RWPE2 (cell line): Measurements from ENCODE around the gene METTL26.
A peak's percentile ranks its signal among the peaks of the same experiment; 100 is the strongest.

ENCODE experiments used
- ATAC-seq: fragments of 200-7000 bp; cut with Tn5 transposase; 3 replicates; pipeline ENCODE4 v1.9.1; 2021; ENCODE audit warnings: low read depth
- DNase-seq: peaks from one replicate; pipeline ENCODE4 v3.0.0-alpha.2; 2020; ENCODE audit warnings: low spot score
- H3K27ac ChIP-seq: fragments of 450-650 bp; 2 replicates; pipeline ENCODE4 v1.5.1; 2017; ENCODE audit warnings: mild to moderate bottlenecking; ENCODE audit not compliant: poor library complexity, severe bottlenecking
- H3K27me3 ChIP-seq: fragments of 250-450 bp; sonication (Bioruptor Pico); 2 replicates; pipeline ENCODE4 v1.5.1; 2021; ENCODE audit warnings: mild to moderate bottlenecking, moderate library complexity; ENCODE audit not compliant: insufficient read depth, poor library complexity, severe bottlenecking
- H3K36me3 ChIP-seq: fragments of 250-450 bp; sonication (Bioruptor Pico); 2 replicates; pipeline ENCODE4 v1.5.1; 2020; ENCODE audit warnings: low read depth, mild to moderate bottlenecking, moderate library complexity
- H3K4me1 ChIP-seq: fragments of 250-450 bp; sonication (Bioruptor Pico); 2 replicates; pipeline ENCODE4 v1.5.1; 2021; ENCODE audit warnings: mild to moderate bottlenecking, moderate library complexity; ENCODE audit not compliant: insufficient read depth, poor library complexity, severe bottlenecking
- H3K4me3 ChIP-seq: fragments of 250-450 bp; sonication (Bioruptor Pico); 2 replicates; pipeline ENCODE4 v1.5.1; 2021; ENCODE audit warnings: mild to moderate bottlenecking, moderate library complexity; ENCODE audit not compliant: severe bottlenecking
- H3K9me3 ChIP-seq: fragments of 250-450 bp; sonication (Bioruptor Pico); 2 replicates; pipeline ENCODE4 v1.5.1; 2021; ENCODE audit warnings: mild to moderate bottlenecking, moderate library complexity; ENCODE audit not compliant: severe bottlenecking
- TF ChIP-seq, protein P1 (sequence below): fragments of 450-650 bp; IDR thresholded peaks from one replicate; pipeline ENCODE4 v1.5.1; 2017; ENCODE audit warnings: mild to moderate bottlenecking, moderate library complexity; ENCODE audit not compliant: poor library complexity, severe bottlenecking

METTL26 gene

GRCh38 chr16:634996-635395 is 1.1 kb downstream of the METTL26 start:
- Histone ChIP-seq H3K9me3 (no peaks in the 10 kb centered on the region), H3K4me3 (peak overlapping the region; percentile 82), H3K27ac (no peak overlapping the region), H3K36me3 (no peaks in the 10 kb centered on the region), H3K4me1 (peaks cover 4% of the 10 kb centered on the region), H3K27me3 (no peaks in the 10 kb centered on the region)
- TF ChIP-seq, protein P1, sequence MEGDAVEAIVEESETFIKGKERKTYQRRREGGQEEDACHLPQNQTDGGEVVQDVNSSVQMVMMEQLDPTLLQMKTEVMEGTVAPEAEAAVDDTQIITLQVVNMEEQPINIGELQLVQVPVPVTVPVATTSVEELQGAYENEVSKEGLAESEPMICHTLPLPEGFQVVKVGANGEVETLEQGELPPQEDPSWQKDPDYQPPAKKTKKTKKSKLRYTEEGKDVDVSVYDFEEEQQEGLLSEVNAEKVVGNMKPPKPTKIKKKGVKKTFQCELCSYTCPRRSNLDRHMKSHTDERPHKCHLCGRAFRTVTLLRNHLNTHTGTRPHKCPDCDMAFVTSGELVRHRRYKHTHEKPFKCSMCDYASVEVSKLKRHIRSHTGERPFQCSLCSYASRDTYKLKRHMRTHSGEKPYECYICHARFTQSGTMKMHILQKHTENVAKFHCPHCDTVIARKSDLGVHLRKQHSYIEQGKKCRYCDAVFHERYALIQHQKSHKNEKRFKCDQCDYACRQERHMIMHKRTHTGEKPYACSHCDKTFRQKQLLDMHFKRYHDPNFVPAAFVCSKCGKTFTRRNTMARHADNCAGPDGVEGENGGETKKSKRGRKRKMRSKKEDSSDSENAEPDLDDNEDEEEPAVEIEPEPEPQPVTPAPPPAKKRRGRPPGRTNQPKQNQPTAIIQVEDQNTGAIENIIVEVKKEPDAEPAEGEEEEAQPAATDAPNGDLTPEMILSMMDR: no peak
- DNase-seq (no peak), ATAC-seq (no peak)

DNA sequence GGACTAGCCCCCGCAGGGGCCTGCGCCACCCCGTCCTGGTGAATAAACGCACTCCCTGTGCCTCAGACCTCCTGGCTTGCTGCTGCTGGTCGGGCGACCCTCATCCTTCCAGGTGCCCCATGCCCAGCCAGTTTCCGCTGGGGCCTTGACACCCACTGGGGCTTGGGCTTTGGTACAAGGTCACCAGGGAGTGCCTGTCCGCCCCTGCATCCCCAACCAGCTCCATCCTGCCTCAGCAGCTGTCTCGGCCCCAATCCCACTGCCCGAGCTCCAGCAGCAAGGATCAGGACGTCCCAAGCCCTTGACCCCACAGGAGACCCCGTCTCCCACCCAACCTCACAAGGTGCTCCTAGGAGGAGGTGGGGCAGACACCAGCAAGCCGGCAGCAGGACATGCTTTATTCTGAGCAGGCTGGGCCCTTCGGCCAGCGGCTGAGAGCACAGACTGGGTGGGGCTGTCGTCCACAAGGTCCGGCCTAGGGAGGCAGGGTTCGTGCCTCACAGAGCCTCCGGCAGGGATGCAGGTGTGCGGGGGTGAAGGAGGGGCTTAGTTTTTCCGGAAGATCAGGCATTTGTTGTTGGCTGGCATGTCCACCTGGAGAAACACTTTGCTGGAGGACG is 1.9 kb downstream of the METTL26 start:
- DNase-seq (no peak), ATAC-seq (no peak)
- TF ChIP-seq, protein P1: no peak
- Histone ChIP-seq H3K4me3 (no peak overlapping the region), H3K27ac (no peak overlapping the region), H3K36me3 (no peaks in the 10 kb centered on the region), H3K4me1 (peaks cover 4% of the 10 kb centered on the region), H3K27me3 (no peaks in the 10 kb centered on the region), H3K9me3 (no peaks in the 10 kb centered on the region)

GRCh38 chr16:633336-634050 is 2.6 kb downstream of the METTL26 start:
- DNase-seq (no peak), ATAC-seq (no peak)
- Histone ChIP-seq H3K9me3 (no peaks in the 10 kb centered on the region), H3K36me3 (no peaks in the 10 kb centered on the region), H3K27ac (no peak overlapping the region), H3K4me3 (no peak overlapping the region), H3K27me3 (no peaks in the 10 kb centered on the region), H3K4me1 (peaks cover 4% of the 10 kb centered on the region)
- TF ChIP-seq, protein P1: no peak

DNA sequence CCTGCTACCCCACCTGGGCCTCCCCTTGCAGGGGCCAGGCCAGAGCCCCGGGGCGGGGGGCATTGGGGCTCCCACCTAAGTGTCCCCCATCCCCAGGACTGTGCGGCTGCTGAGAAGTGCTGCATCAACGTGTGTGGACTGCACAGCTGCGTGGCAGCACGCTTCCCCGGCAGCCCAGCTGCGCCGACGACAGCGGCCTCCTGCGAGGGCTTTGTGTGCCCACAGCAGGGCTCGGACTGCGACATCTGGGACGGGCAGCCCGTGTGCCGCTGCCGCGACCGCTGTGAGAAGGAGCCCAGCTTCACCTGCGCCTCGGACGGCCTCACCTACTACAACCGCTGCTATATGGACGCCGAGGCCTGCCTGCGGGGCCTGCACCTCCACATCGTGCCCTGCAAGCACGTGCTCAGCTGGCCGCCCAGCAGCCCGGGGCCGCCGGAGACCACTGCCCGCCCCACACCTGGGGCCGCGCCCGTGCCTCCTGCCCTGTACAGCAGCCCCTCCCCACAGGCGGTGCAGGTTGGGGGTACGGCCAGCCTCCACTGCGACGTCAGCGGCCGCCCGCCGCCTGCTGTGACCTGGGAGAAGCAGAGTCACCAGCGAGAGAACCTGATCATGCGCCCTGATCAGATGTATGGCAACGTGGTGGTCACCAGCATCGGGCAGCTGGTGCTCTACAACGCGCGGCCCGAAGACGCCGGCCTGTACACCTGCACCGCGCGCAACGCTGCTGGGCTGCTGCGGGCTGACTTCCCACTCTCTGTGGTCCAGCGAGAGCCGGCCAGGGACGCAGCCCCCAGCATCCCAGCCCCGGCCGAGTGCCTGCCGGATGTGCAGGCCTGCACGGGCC is 3.4 kb downstream of the METTL26 start:
- Histone ChIP-seq H3K4me1 (peaks cover 4% of the 10 kb centered on the region), H3K9me3 (no peaks in the 10 kb centered on the region), H3K36me3 (peaks cover under 1% of the 10 kb centered on the region; the same call in 1 of the 2 replicates), H3K27ac (no peak overlapping the region), H3K27me3 (no peaks in the 10 kb centered on the region), H3K4me3 (no peak overlapping the region)
- DNase-seq: no peak
- ATAC-seq: no peak
- TF ChIP-seq, protein P1: no peak
